Adipocyte (in vitro differentiated cells): Measurements from ENCODE around the gene ESYT2.
A peak's percentile ranks its signal among the peaks of the same experiment; 100 is the strongest.

ENCODE experiments used
- DNase-seq: peaks from one replicate; pipeline ENCODE4 v3.0.0-alpha.2; 2015; ENCODE audit warnings: low read depth
- H3K27me3 ChIP-seq: replicated peaks from 2 replicates; pipeline ENCODE4 v1.7.0; 2013; ENCODE audit warnings: mild to moderate bottlenecking, low read length, moderate library complexity; ENCODE audit not compliant: control insufficient read depth, insufficient read depth
- H3K36me3 ChIP-seq: 2 replicates; pipeline ENCODE4 v1.7.0; 2013; ENCODE audit warnings: low read length, mild to moderate bottlenecking, moderate library complexity; ENCODE audit not compliant: control insufficient read depth, insufficient read depth, severe bottlenecking
- H3K4me1 ChIP-seq: 2 replicates; pipeline ENCODE4 v1.7.0; 2013; ENCODE audit warnings: mild to moderate bottlenecking, low read length, moderate library complexity; ENCODE audit not compliant: control insufficient read depth, insufficient read depth
- H3K4me3 ChIP-seq: 2 replicates; pipeline ENCODE4 v1.7.0; 2013; ENCODE audit warnings: mild to moderate bottlenecking, low read length, moderate library complexity
- H3K9ac ChIP-seq: 2 replicates; pipeline ENCODE4 v1.7.0; 2013; ENCODE audit warnings: mild to moderate bottlenecking, low read length, moderate library complexity
- H3K9me3 ChIP-seq: 2 replicates; pipeline ENCODE4 v1.7.0; 2013; ENCODE audit warnings: mild to moderate bottlenecking, low read length, moderate library complexity; ENCODE audit not compliant: control insufficient read depth

ESYT2 gene

GRCh38 chr7:158695726-158696452 lies 133.4 kb downstream of the ESYT2 start:
- H3K4me1 ChIP-seq: peaks cover 6% of the 10 kb centered on the region
- peak; percentile 85 for DNase-seq
- no peaks in the 10 kb centered on the region for H3K27me3 ChIP-seq
- H3K9me3 ChIP-seq: no peaks in the 10 kb centered on the region
- no peaks in the 10 kb centered on the region for H3K36me3 ChIP-seq
- H3K9ac ChIP-seq: peak overlapping the region; percentile 68
- peak overlapping the region; percentile 26 for H3K4me3 ChIP-seq

DNA sequence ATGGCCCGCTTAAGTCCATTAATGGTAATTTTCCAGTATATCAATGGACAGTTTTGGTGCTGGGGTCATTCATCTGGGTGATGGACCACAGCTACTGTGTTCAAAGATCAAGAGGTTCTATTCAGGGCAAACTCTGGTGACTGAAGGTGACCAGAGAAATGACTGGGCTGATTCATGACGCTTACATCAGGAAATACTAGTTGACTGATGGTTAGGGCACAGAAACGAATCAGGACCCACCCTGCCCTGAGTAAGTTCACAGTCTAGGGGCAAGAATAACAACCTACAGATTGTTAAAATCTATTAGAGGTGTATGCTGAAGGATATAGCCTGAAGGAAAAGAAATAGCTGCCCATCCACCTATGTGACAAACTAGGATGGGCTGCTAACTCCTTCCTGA lies 134.3 kb downstream of the ESYT2 start:
- Histone ChIP-seq H3K4me1 (peaks cover 6% of the 10 kb centered on the region), H3K27me3 (no peaks in the 10 kb centered on the region), H3K36me3 (no peaks in the 10 kb centered on the region), H3K9ac (no peak overlapping the region), H3K9me3 (no peaks in the 10 kb centered on the region), H3K4me3 (no peak overlapping the region)
- DNase-seq: no peak

DNA sequence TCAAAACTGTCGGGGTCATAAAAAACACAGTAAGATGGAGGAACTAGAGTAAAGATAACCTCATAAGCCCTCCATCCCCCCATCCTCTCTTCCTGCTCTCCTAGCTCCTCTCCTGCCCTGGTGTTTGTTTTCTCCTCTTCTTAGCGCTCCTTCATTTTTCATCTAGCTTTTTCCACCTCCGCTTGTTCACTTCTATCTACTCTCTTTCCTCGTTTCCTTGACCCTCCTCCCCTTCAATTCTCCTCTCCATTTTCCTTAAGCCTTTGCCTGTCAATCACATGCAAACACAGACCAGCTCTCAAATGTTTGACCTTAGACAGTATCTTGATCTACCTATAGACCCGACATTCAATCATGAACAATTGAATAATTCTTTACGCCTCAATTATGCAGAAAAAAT lies 134.7 kb downstream of the ESYT2 start:
- DNase-seq: no peak
- Histone ChIP-seq H3K4me1 (peaks cover 6% of the 10 kb centered on the region), H3K36me3 (no peaks in the 10 kb centered on the region), H3K9me3 (no peaks in the 10 kb centered on the region), H3K27me3 (no peaks in the 10 kb centered on the region), H3K9ac (no peak overlapping the region), H3K4me3 (no peak overlapping the region)

DNA sequence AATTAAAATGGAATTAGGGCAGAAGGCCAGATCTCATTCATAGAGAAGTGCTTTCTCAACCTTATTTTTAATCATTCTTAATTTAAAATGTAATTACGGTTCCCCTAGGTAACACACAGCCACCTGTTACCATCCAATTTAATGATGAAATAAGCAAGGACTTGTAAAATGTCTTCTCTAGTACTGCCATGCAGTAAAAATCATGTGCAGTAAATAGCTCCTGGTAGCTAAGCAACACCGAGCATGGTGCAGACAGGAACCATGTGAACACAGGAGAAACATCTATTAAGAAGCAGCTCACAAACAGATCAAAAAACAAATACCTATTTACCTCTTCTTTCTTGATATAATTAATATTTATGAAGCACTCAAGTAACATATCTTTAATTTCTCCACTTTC lies 139.8 kb downstream of the ESYT2 start:
- H3K9me3 ChIP-seq: no peaks in the 10 kb centered on the region
- no peaks in the 10 kb centered on the region for H3K27me3 ChIP-seq
- DNase-seq: no peak
- H3K4me1 ChIP-seq: peaks cover 9% of the 10 kb centered on the region
- H3K4me3 ChIP-seq: no peak overlapping the region
- peaks cover 9% of the 10 kb centered on the region for H3K36me3 ChIP-seq
- no peak overlapping the region for H3K9ac ChIP-seq

DNA sequence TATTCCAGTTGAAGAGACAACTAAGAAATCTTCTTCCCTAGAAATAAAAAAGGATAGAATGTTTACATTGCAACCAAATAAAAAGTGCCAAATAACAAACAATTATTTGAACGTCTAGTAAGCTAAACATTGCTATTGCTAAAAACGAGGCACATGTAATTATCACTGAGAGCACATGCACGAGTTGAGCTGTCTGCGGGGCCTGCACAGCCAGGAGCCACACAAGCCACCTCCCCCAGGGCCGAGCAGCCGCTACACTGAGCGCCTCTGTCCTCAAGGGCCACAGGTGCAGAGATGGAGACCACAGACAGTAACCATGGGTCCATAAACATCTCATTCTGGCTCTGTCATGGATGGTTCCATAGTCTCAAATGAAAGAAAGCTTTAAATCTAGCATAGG lies 141.9 kb downstream of the ESYT2 start:
- Histone ChIP-seq H3K4me3 (no peak overlapping the region), H3K36me3 (peaks cover 9% of the 10 kb centered on the region), H3K9ac (no peak overlapping the region), H3K4me1 (peaks cover 21% of the 10 kb centered on the region), H3K9me3 (no peaks in the 10 kb centered on the region), H3K27me3 (no peaks in the 10 kb centered on the region)
- no peak for DNase-seq

DNA sequence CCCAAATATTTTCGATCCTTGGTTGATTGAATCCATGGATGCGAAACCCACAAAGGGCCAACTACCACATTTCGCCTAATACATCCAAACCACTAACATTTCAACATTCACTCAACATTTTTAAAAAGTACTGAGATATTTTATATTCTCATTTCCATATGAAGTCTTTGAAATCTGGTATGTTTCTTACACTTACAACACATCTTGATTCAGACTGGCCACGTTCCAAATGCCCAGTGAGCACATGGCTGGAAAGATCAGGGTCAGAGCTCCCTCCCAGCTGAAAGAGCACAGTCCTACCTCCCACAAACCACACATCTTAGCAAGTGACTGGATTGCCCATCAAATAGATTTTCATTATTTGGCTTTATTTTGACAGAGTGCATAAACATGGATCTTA lies 143.6 kb downstream of the ESYT2 start:
- Histone ChIP-seq H3K4me3 (no peak overlapping the region), H3K36me3 (peaks cover 9% of the 10 kb centered on the region), H3K4me1 (peaks cover 25% of the 10 kb centered on the region), H3K27me3 (no peaks in the 10 kb centered on the region), H3K9ac (no peak overlapping the region), H3K9me3 (no peaks in the 10 kb centered on the region)
- DNase-seq: peak; percentile 75

GRCh38 chr7:158684329-158684728 lies 145.0 kb downstream of the ESYT2 start:
- peaks cover 9% of the 10 kb centered on the region for H3K36me3 ChIP-seq
- no peaks in the 10 kb centered on the region for H3K9me3 ChIP-seq
- H3K9ac ChIP-seq: peak overlapping the region; percentile 5
- H3K4me3 ChIP-seq: no peak overlapping the region
- DNase-seq: peak; percentile 75
- H3K27me3 ChIP-seq: no peaks in the 10 kb centered on the region
- peaks cover 25% of the 10 kb centered on the region for H3K4me1 ChIP-seq

DNA sequence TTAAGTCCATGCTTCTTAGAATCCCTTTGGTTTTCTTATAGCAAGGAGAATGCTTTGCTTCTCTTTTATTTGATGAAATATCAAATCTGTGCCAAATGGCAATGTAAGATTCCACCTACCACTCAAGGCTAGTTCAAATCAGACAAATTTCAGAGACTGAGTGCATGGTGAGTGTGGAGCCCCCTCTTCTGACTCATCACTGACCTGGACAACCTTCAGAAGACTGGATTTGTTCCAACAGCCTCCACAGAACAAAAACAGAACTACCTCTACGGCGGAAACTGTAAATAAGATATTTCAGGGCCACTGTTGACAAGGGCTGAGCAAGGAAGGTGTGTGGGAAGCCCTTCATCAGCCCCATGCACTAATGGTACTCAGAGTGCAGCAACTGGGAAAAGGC lies 145.8 kb downstream of the ESYT2 start:
- DNase-seq: no peak
- Histone ChIP-seq H3K9ac (peak overlapping the region; percentile 5), H3K4me1 (peaks cover 25% of the 10 kb centered on the region), H3K4me3 (no peak overlapping the region), H3K9me3 (no peaks in the 10 kb centered on the region), H3K27me3 (no peaks in the 10 kb centered on the region), H3K36me3 (peaks cover 5% of the 10 kb centered on the region)

DNA sequence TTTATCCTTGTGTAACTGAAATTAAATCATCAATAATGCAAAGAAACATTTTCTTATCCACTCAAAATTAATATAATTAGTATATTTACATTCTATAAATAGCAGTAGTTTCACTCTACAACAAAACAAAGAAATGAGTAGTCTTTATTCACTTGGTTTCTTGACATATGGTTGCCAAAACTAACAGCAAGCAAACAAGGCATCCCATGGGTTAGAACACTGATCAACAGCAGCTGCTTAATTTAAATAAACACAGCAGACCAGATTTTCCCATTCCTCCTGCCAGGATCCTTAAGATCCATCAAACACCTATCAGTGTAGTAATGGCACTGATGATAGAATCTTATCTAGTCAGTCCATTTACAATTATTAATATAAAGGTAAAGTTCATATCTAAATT lies 146.9 kb downstream of the ESYT2 start:
- DNase-seq: no peak
- H3K9ac ChIP-seq: no peak overlapping the region

More for the DNA sequence above, 146.9 kb downstream of the ESYT2 start:
- H3K36me3 ChIP-seq: peaks cover 4% of the 10 kb centered on the region
- H3K4me1 ChIP-seq: peaks cover 25% of the 10 kb centered on the region
- H3K27me3 ChIP-seq: no peaks in the 10 kb centered on the region
- H3K4me3 ChIP-seq: no peak overlapping the region
- no peaks in the 10 kb centered on the region for H3K9me3 ChIP-seq
